Measurements from ENCODE around the gene RBPMS2. TPM values are rescaled to one million over a fixed set of nuclear protein-coding genes. Genes with fewer than 3 reads are reported as not detected.
A peak's percentile ranks its signal among the peaks of the same experiment; 100 is the strongest.

Gene RBPMS2
- total RNA-seq, 2 donors from 2014 or later, result 2.3 to 14.0 TPM

DNA sequence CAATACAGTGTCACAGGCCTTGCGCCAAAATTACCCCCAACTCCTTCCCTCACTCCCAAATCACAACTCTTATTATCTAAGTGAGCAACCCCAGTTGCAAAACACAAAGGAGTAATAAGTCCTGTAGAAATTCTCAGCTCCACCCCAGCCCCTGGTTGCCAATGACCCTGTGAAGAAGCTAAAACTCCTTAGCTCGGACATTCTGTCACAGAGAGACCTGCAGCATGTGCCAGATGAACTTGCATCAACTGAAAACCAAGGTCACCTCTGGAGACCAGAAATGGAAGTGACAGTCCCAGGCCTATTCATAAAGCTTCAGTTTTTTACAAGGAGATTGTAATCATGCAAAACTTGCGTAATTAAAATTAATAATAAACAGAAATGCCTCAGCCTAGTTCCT lies 55.2 kb downstream of the RBPMS2 start:
- intact Hi-C loops (cut with DNase I), result no loop called here
- Histone ChIP-seq H3K27ac (no peak overlapping the region), H3K4me3 (no peak overlapping the region), H3K9me3 (no peaks in the 10 kb centered on the region), H3K36me3 (no peaks in the 10 kb centered on the region), H3K27me3 (replicated peaks; ENCODE audit: insufficient read depth) (no peaks in the 10 kb centered on the region), H3K4me1 (replicated peaks) (no peaks in the 10 kb centered on the region)
- TF ChIP-seq POLR2A (IDR thresholded peaks at IDR 0.05) (no peak), POLR2AphosphoS5 (IDR thresholded peaks at IDR 0.05) (no peak), CTCF (IDR thresholded peaks at IDR 0.05) (no peak)
- DNase-seq (ENCODE audit: low spot score), result no peak
- WGBS, result 70% methylated on average over 3 of the region's 3 CpGs

- Histone ChIP-seq H3K4me3 (no peak overlapping the region), H3K4me1 (replicated peaks) (no peaks in the 10 kb centered on the region), H3K36me3 (no peaks in the 10 kb centered on the region), H3K27me3 (replicated peaks; ENCODE audit: insufficient read depth) (no peaks in the 10 kb centered on the region), H3K9me3 (no peaks in the 10 kb centered on the region), H3K27ac (peak overlapping the region; percentile 30 to 31)
- intact Hi-C loops (cut with DNase I), result no loop called here
- TF ChIP-seq CTCF (IDR thresholded peaks at IDR 0.05), result no peak
- no peak for TF ChIP-seq POLR2A (IDR thresholded peaks at IDR 0.05)
- no peak for TF ChIP-seq POLR2AphosphoS5 (IDR thresholded peaks at IDR 0.05)
- WGBS, result 86% methylated on average over 18 of the region's 18 CpGs
- no peak for DNase-seq (ENCODE audit: low spot score)
These were observed 57.5 kb downstream of the RBPMS2 start for GRCh38 chr15:64717735-64718495.

GRCh38 chr15:64717130-64717529 lies 58.3 kb downstream of the RBPMS2 start:
- 86% methylated on average over 7 of the region's 7 CpGs for WGBS
- no peak for DNase-seq (ENCODE audit: low spot score)
- Histone ChIP-seq H3K36me3 (no peaks in the 10 kb centered on the region), H3K9me3 (no peaks in the 10 kb centered on the region), H3K27ac (no peak overlapping the region), H3K27me3 (replicated peaks; ENCODE audit: insufficient read depth) (no peaks in the 10 kb centered on the region), H3K4me3 (no peak overlapping the region), H3K4me1 (replicated peaks) (no peaks in the 10 kb centered on the region)
- TF ChIP-seq POLR2A (IDR thresholded peaks at IDR 0.05) (no peak), POLR2AphosphoS5 (IDR thresholded peaks at IDR 0.05) (no peak), CTCF (IDR thresholded peaks at IDR 0.05) (no peak)
- intact Hi-C loops (cut with DNase I), result no loop called here

GRCh38 chr15:64716452-64716851 lies 58.9 kb downstream of the RBPMS2 start:
- 91% methylated on average over 2 of the region's 2 CpGs for WGBS
- DNase-seq (ENCODE audit: low spot score), result no peak
- intact Hi-C loops (cut with DNase I), result no loop called here

More at GRCh38 chr15:64716452-64716851, 58.9 kb downstream of the RBPMS2 start:
- Histone ChIP-seq H3K4me3 (no peak overlapping the region), H3K4me1 (replicated peaks) (no peaks in the 10 kb centered on the region), H3K9me3 (no peaks in the 10 kb centered on the region), H3K36me3 (no peaks in the 10 kb centered on the region), H3K27ac (no peak overlapping the region), H3K27me3 (replicated peaks; ENCODE audit: insufficient read depth) (no peaks in the 10 kb centered on the region)
- TF ChIP-seq CTCF (IDR thresholded peaks at IDR 0.05), result no peak
- no peak for TF ChIP-seq POLR2AphosphoS5 (IDR thresholded peaks at IDR 0.05)
- no peak for TF ChIP-seq POLR2A (IDR thresholded peaks at IDR 0.05)

All from prostate gland (tissue), 2 donors.